Raji (cell line): ENCODE measurements around the gene ENPP6.

ENCODE experiments used
- POLR2A ChIP-seq: IDR thresholded peaks from 2 replicates; pipeline ENCODE4 v1.6.1; 2011; ENCODE audit warnings: low read depth, low read length, control low read depth; ENCODE audit not compliant: insufficient read depth

The ENPP6 gene

DNA sequence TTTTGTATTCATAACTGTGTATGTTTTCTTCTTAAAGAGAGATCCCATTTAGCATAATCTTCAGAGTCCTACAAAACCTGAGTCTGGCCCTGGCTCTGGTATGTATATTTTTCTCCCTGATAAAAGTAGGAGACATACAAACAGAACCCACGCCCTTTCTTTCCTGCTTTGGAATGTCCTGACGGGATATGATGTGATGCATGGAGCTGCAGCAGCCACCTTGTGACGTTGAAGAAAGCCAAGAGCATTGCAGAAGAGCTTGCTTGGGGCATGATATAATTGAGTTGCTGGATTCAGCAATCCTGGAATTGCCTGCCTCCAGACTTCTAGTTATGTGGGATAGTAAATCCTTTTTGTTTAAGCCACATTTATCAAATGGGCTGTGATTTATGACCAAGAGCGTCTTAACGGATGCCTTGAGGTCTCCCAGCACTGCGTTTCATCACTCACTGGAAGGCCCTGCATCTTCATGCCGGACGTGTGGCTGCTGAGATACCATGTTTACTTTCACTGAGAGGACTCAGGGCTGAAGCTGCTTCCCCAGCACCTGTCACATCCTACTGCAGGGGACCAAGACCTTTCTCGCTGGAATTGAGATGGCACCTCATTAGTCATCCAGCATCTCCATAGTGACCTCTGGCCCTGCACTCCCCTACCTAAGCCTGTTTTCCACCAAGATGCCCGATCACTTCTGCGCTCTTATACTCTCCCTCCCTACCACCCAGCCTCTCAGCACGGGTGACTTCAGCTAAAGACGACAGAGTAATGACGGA lies 107.0 kb downstream of the ENPP6 start:
- TF ChIP-seq POLR2A, result no peak

- no peak for TF ChIP-seq POLR2A
Observed at GRCh38 chr4:184108006-184108501, 109.6 kb downstream of the ENPP6 start.

DNA sequence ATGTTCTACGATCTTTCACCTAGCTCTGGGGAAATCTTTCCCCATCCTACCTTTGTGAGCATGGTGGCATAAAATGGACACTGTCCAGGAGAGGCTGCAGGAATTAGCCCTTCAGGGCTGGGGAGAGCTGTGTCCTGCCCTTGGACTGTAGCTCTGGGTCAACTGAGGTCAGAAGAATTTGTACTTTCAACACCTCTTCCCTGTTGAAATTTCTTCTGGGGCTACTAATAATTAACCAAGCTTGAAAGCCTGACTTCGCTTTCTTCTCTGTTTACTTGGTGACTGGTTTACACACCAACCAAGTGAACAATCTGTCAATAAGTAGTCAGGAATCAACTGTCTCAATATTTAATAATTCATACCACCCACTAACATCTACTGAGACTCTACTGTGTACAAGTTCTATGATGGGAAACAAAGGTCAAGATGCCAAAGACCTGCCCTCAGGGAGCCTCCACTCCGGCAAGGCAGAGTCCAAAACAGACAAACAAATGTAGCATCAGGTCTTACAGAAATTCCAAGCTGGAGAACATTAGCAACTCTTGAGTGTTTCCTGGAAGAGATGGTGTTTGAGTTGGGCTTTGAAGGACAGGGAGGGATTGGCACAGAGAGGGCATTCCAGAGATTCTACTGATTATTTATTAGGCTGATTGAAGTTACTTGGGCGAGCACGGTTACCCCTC lies 113.1 kb downstream of the ENPP6 start:
- no peak for TF ChIP-seq POLR2A

DNA sequence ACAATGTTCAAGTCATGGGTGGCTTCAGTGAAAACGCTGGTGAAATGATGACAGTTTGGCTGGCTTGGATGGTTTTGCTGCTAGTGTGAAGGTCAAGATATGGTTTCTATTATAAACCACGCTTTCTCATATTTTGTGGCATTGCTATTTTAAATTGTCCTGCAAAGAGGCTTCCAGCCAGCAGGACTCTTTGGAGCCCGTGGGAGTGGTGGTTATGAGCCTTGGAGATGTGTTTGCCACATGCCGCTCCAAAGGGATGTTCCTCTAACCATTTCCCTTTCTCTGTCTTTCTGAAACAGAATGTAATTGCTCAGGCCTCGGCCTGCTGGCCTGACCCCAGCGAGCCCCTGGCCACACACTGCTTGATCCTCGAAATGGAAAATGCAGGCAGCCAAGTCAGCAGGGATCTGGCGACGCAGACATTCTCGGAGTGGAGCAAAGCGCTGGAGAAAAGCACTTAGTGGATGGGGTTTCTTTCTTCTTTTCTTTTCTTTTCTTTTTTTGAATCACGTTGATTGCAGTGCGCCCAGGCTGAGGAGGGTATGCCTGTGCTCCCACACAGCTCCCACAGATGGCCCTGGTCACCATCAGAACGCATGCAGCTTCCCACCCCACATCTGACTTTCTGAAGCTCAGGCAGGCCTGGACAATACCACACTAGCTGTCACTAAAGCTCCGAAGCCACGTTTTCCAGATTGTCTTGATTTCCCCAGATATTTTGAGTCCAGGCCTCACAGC lies 114.0 kb downstream of the ENPP6 start:
- no peak for TF ChIP-seq POLR2A

GRCh38 chr4:184102927-184103326 lies 114.7 kb downstream of the ENPP6 start:
- no peak for TF ChIP-seq POLR2A

GRCh38 chr4:184102488-184102887 lies 115.2 kb downstream of the ENPP6 start:
- no peak for TF ChIP-seq POLR2A

DNA sequence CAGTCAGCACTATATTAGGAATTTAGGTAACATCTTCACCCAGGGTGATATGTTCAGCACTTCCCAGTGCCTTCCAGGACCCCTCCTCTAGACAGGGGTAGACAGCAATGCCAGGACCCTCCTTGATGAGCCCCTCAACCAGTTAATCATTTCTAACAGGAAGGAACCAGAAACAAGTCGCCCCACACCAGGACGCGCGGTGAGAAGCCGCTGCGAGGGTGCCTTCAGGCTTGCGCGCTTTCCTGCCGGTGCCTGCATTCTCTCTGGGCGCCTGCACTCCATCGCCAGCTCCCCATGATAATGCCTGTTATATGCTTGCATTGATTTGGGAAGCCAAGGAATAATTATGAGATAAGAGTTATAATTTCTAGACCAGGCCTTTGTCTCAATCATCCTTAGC lies 116.0 kb downstream of the ENPP6 start:
- TF ChIP-seq POLR2A, result no peak

- no peak for TF ChIP-seq POLR2A
Observed at GRCh38 chr4:184100297-184100885, 117.3 kb downstream of the ENPP6 start.

- no peak for TF ChIP-seq POLR2A
Observed at GRCh38 chr4:184099535-184099966, 118.1 kb downstream of the ENPP6 start.

DNA sequence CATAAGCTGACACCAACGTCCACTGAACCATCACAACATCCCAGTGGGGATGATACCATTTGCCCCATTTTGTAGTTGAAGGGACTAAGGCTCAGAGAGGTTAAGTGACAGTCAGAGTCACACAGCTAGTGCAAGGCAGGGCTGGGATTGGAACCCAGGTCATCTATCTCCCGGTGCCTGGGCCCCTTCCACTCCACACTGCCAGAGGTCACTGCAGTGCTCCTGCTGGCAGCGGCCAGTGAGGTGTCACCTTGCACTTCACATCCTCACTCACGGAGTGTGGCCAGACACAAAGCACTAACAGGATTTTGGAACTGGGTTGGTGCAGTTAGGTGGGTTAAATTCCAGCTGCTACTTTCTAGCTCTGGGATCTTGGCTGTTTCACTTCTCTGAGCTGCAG lies 118.7 kb downstream of the ENPP6 start:
- TF ChIP-seq POLR2A, result no peak

DNA sequence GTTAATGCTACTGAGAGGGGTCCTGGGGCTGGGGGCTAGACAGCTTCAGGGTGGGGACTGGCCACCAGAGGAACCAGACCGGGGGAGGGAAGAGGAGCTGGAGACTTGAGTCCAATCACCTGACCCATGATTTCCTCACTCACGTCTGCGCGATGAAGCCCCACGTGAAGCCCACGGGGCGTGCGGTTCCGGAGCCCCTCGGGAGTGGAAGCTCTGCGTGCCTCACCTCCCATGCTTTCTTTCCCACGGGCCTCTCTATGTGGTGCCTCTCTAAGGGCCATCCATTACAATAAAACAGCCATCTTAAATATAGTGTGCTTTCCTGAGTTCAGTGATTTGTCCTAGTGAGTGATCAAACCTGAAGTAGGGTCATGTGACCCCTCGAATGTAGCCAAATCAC lies 119.9 kb downstream of the ENPP6 start:
- TF ChIP-seq POLR2A, result no peak

GRCh38 chr4:184097241-184097605 lies 120.5 kb downstream of the ENPP6 start:
- TF ChIP-seq POLR2A, result no peak

DNA sequence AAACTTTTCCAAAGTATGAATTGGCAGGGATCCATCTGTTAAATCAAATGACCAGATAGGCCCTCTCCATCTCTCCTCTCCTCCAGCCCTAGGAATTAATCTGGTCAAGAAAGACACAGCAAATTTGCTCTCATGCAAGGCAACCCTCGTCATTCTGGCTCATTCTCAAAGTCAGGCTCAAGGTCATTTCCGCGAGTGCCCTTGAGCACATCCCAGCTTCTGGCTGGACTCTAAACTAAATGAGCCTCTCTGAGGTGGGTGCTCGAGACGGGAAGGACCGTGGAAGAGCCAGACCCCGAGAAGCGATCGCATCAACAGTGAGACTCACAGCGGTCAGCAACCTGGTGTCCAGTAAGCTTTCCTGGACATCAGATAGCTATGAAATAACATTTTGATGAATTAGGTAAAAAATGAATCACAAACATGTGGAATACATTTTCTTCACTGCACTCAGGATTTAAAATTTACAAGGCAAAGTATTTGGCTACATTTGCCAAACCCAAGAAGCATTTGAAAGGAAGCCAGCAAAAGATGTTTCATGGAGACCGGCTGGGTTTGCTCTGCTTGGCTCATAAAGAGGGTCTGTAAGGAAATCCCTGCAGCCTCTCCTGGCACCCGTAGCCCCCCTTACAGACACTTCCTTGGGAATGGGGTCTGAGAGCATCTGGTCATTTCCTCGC lies 121.0 kb downstream of the ENPP6 start:
- no peak for TF ChIP-seq POLR2A

DNA sequence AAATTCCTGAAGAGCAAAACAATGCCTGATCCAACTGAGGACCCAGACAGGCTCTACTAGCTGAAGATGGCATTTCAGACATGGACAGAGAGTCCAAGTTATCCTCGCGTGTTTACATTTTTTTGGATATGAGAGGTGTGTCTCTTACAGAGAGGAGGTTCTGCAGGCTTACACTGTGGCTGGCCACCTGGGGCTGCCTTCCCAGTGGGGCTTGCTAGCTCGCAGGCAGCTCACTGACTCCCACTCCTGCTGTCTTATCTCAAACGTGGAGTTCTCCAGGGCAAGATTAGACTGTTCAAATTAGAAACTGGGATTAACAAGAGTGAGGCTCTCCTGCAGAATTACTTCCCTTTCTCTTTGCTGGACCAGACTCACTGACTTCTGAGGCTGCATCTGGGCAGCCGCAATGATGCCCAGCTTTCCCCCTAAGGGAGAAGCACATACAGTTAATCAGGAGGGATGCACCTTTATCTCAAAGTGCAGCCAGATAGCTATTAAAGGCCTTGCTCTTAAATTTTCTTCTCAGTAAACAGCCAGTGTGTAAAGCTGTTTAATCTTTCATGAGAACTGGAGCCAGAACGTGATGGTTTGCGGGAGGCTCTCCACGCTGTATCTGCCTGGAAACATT lies 123.0 kb downstream of the ENPP6 start:
- TF ChIP-seq POLR2A, result no peak
